HG02885 (cell line): Measurements from ENCODE around the gene MLST8.
A peak's percentile ranks its signal among the peaks of the same experiment; 100 is the strongest.
"Not testable (repeated sequence)": the region's sequence is repeated elsewhere in the genome, so short reads cannot be mapped to it uniquely, and the experiment has no call there.

Source experiments
- ATAC-seq: cut with Tn5 transposase; IDR thresholded peaks from one replicate; pipeline ENCODE4 v1.9.1; 2021; ENCODE audit warnings: mild to moderate bottlenecking; ENCODE audit not compliant: unreplicated experiment, poor library complexity

The MLST8 gene

GRCh38 chr16:2242598-2242997 is 37.3 kb downstream of the MLST8 start:
- no peak for ATAC-seq

- no peak for ATAC-seq
Measured at GRCh38 chr16:2243031-2243528, 37.8 kb downstream of the MLST8 start.

- no peak for ATAC-seq
Measured at GRCh38 chr16:2243781-2244180, 38.5 kb downstream of the MLST8 start.

GRCh38 chr16:2244301-2244700 is 39.0 kb downstream of the MLST8 start:
- ATAC-seq, result no peak

GRCh38 chr16:2244926-2245795 is 39.9 kb downstream of the MLST8 start:
- no peak for ATAC-seq

GRCh38 chr16:2246301-2246885 is 41.1 kb downstream of the MLST8 start:
- ATAC-seq, result no peak

- no peak for ATAC-seq
Measured at GRCh38 chr16:2250652-2251295, 45.5 kb downstream of the MLST8 start.

- peak; percentile 88 for ATAC-seq
Measured at GRCh38 chr16:2251296-2252111, 46.2 kb downstream of the MLST8 start, which contains the start of gene ECI1. Gene ECI1 (minus strand): TSS chr16:2251587. CDS start chr16:2251566, 21 bp downstream.

- no peak for ATAC-seq
Measured at GRCh38 chr16:2252806-2253148, 47.5 kb downstream of the MLST8 start.

GRCh38 chr16:2253293-2253692 is 48.0 kb downstream of the MLST8 start:
- no peak for ATAC-seq

- ATAC-seq, result no peak
Measured at GRCh38 chr16:2256531-2257140, 51.4 kb downstream of the MLST8 start.

GRCh38 chr16:2257726-2258125 is 52.5 kb downstream of the MLST8 start:
- ATAC-seq, result no peak

- ATAC-seq, result not testable (repeated sequence)
Measured at GRCh38 chr16:2258530-2258929, 53.3 kb downstream of the MLST8 start.
